ENCODE results near the gene RAB6B. TPM values are rescaled to one million over a fixed set of nuclear protein-coding genes. Genes with fewer than 3 reads are reported as not detected.

RAB6B gene
- total and polyA plus RNA-seq, 2 of the 8 experiments (the other 6 are each of a cell fraction or from before 2014, with no cell fraction given) = 7.9 to 15.6 TPM

DNA sequence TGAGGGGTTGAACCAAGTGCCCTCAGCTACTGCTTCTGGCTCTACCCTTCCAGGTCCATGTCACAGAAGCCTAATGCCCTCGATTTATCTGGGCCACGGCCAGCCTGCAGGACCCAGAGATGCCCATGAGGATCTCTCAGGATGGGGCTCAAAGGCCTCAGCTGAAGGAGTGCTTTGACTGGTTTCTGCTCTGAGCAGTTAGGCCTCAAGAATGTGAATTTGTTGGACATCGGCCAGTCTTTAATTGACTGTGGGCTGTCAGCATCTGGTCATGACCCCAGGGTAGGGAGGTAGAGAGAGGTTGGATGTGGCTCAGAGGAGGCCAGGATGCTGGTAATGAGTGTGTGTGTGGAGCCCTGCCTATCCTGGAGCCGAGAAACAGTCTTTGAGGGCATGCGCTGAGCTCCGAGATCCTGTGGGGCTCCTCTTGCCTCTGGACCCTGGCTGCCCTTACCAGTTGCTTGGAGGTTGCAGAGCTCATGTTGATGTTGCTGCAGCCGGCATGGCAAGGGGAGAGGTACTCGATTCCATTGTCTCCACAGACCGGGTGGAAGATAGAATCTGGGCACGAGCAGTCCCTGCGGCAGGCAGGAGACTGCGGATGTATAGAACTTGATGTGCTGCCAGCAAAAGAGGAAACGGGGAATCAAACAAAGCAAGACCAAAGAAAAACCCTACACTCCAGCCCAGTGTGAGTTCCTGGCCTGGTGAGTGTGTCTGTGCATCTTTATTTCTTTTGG, 49.1 kb upstream of the RAB6B start:
- POLR2A ChIA-PET (ENCODE audit: partially characterized antibody) = no interaction called here
- H3K23me2 ChIP-seq (ENCODE audit: low read depth, low read length) = peaks cover 2% of the 10 kb centered on the region; the same call in 1 of the 2 replicates
- DNase-seq (ENCODE audit: low read depth in 1 of 2, low spot score in 2 of 2) (no peak), FAIRE-seq (no peak)
- H4K20me1 ChIP-seq (replicated peaks in 1 of 2; ENCODE audit: control insufficient read depth in 1 of 2, insufficient read depth in 2 of 2, low read length in 2 of 2) = no peaks in the 10 kb centered on the region
- no peak overlapping the region for H3K18ac ChIP-seq (ENCODE audit: extremely low read depth, low read length)
- no peaks in the 10 kb centered on the region for H3K79me1 ChIP-seq (ENCODE audit: low read depth, low read length)
- no peak overlapping the region for H2BK5ac ChIP-seq (ENCODE audit: low read depth, low read length)
- H3K36me3 ChIP-seq (ENCODE audit: control insufficient read depth in 2 of 4, insufficient read depth in 4 of 4, low read length in 3 of 4) = no peaks in the 10 kb centered on the region
- H3K9me3 ChIP-seq (ENCODE audit: insufficient read depth in 2 of 2, low read depth in 1 of 2, low read length in 1 of 2) = no peaks in the 10 kb centered on the region
- H3K79me2 ChIP-seq (ENCODE audit: control insufficient read depth in 1 of 2, insufficient read depth in 2 of 2, low read length in 2 of 2) = no peaks in the 10 kb centered on the region
- H2BK12ac ChIP-seq (ENCODE audit: low read depth, low read length) = no peak overlapping the region
- no peak overlapping the region for H4K5ac ChIP-seq (ENCODE audit: insufficient read length, low read depth, low read length)
- H3K4me1 ChIP-seq (replicated peaks in 1 of 4; ENCODE audit: control insufficient read depth in 3 of 4, insufficient read depth in 4 of 4, low read length in 3 of 4) = peaks cover 0 to 13% (median 7%) of the 10 kb centered on the region in 4 experiments; a peak in 5 of 7 replicates
- no peak overlapping the region for H2BK15ac ChIP-seq (ENCODE audit: low read length)
- no peak overlapping the region for H3K9ac ChIP-seq (replicated peaks in 1 of 4; ENCODE audit: extremely low read depth in 1 of 4, low read depth in 3 of 4, low read length in 3 of 4)
- no peak overlapping the region for H3K56ac ChIP-seq (replicated peaks; ENCODE audit: insufficient read length, low read depth, low read length)
- H2BK120ac ChIP-seq (replicated peaks; ENCODE audit: low read depth, low read length) = no peak overlapping the region
- H3K27me3 ChIP-seq (replicated peaks in 1 of 4; ENCODE audit: control insufficient read depth in 3 of 4, extremely low read depth in 1 of 4, insufficient read depth in 3 of 4, low read length in 3 of 4) = no peaks in the 10 kb centered on the region
- H4K91ac ChIP-seq (replicated peaks; ENCODE audit: insufficient read length, low read length) = no peak overlapping the region
- H2AFZ ChIP-seq (ENCODE audit: low read length) = no peak overlapping the region
- no peak overlapping the region for H3K4ac ChIP-seq (replicated peaks; ENCODE audit: insufficient read length, low read depth, low read length)
- no peak overlapping the region for H3K23ac ChIP-seq (ENCODE audit: insufficient read length)
- no peak overlapping the region for H3K4me3 ChIP-seq (ENCODE audit: extremely low read depth in 1 of 4, insufficient read depth in 2 of 4, low read depth in 3 of 4, low read length in 4 of 4)
- CTCF ChIA-PET (ENCODE audit: partially characterized antibody) = interaction anchor here (1.4 to 3.8 kb wide), 4 partner anchors 20 to 268 kb away, joined by 4 to 11 read pairs (median 4); no protein-coding TSS in a partner anchor
- no peak overlapping the region for H4K8ac ChIP-seq (ENCODE audit: extremely low read depth, insufficient read depth, low read length)
- H3K14ac ChIP-seq (ENCODE audit: insufficient read length) = no peak overlapping the region
- no peak overlapping the region for H2BK20ac ChIP-seq (ENCODE audit: low read length)
- no peak overlapping the region for H2AK5ac ChIP-seq (ENCODE audit: low read depth, low read length)
- no peak overlapping the region for H3K4me2 ChIP-seq (ENCODE audit: insufficient read depth in 1 of 2, low read depth in 2 of 2, low read length in 2 of 2)
- WGBS, 2 experiments (ENCODE audit: extremely low coverage in 1 of 2, insufficient coverage in 1 of 2, insufficient read length in 1 of 2, insufficient replicate concordance in 2 of 2, low coverage in 1 of 2, low lambda C conversion rate in 2 of 2, missing lambda C conversion rate in 1 of 2) = 92% methylated on average over 13 of the region's 13 CpGs; no CpG with 5 or more reads in 1 of the 2 experiments
- no peak overlapping the region for H3K27ac ChIP-seq (ENCODE audit: low read depth, low read length)
- TF ChIP-seq ZNF274 (IDR thresholded peaks at IDR 0.05; ENCODE audit: borderline replicate concordance, extremely low read depth, low read length) = no peak
- TF ChIP-seq JUND (IDR thresholded peaks at IDR 0.05; ENCODE audit: low read length) = no peak
- no peak for TF ChIP-seq EZH2 (IDR thresholded peaks at IDR 0.05; ENCODE audit: low read depth, low read length, severe bottlenecking)
- TF ChIP-seq RXRA (IDR thresholded peaks at IDR 0.05; ENCODE audit: insufficient read depth, low read depth, low read length) = no peak
- no peak for TF ChIP-seq CTBP2 (IDR thresholded peaks at IDR 0.05; ENCODE audit: borderline replicate concordance, insufficient read depth, insufficient read length, low read length)
- TF ChIP-seq GABPA (IDR thresholded peaks at IDR 0.05; ENCODE audit: borderline replicate concordance, insufficient read depth, low read length) = no peak
- TF ChIP-seq, protein P1, sequence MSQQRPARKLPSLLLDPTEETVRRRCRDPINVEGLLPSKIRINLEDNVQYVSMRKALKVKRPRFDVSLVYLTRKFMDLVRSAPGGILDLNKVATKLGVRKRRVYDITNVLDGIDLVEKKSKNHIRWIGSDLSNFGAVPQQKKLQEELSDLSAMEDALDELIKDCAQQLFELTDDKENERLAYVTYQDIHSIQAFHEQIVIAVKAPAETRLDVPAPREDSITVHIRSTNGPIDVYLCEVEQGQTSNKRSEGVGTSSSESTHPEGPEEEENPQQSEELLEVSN (IDR thresholded peaks at IDR 0.05) = no peak
- TF ChIP-seq CHD1 (IDR thresholded peaks at IDR 0.05; ENCODE audit: low read depth, low read length) = no peak
- TF ChIP-seq SAP30 (IDR thresholded peaks at IDR 0.05; ENCODE audit: insufficient read depth, insufficient replicate concordance, low read length) = no peak

Data from H1 (cell line).